HG03175 (cell line): ENCODE results near the gene STK32C.

Experiments used
- ATAC-seq: cut with Tn5 transposase; IDR thresholded peaks from one replicate; pipeline ENCODE4 v1.9.1; 2021; ENCODE audit warnings: mild to moderate bottlenecking, moderate library complexity; ENCODE audit not compliant: unreplicated experiment

Gene STK32C

GRCh38 chr10:132283604-132284382 is 24.0 kb downstream of the STK32C start:
- ATAC-seq, result no peak

GRCh38 chr10:132282667-132283603 is 24.8 kb downstream of the STK32C start:
- no peak for ATAC-seq

GRCh38 chr10:132281915-132282666 is 25.7 kb downstream of the STK32C start:
- ATAC-seq, result no peak

GRCh38 chr10:132280646-132281074 is 27.1 kb downstream of the STK32C start:
- no peak for ATAC-seq

GRCh38 chr10:132279873-132280645 is 27.7 kb downstream of the STK32C start:
- no peak for ATAC-seq

GRCh38 chr10:132277311-132277741 is 30.4 kb downstream of the STK32C start:
- ATAC-seq, result no peak

- ATAC-seq, result no peak
These were observed 31.0 kb downstream of the STK32C start for GRCh38 chr10:132276706-132277105.

- ATAC-seq, result no peak
These were observed 31.5 kb downstream of the STK32C start for GRCh38 chr10:132276179-132276675.

- no peak for ATAC-seq
These were observed 32.1 kb downstream of the STK32C start for GRCh38 chr10:132275426-132276178.

- ATAC-seq, result no peak
These were observed 32.8 kb downstream of the STK32C start for GRCh38 chr10:132274986-132275385.

- no peak for ATAC-seq
These were observed 33.2 kb downstream of the STK32C start for GRCh38 chr10:132274581-132274980.

- no peak for ATAC-seq
These were observed 33.8 kb downstream of the STK32C start for GRCh38 chr10:132273966-132274365.

GRCh38 chr10:132273304-132273944 is 34.3 kb downstream of the STK32C start:
- no peak for ATAC-seq

GRCh38 chr10:132272231-132272971 is 35.3 kb downstream of the STK32C start:
- no peak for ATAC-seq

GRCh38 chr10:132271458-132272230 is 36.1 kb downstream of the STK32C start:
- ATAC-seq, result no peak

- ATAC-seq, result no peak
These were observed 36.9 kb downstream of the STK32C start for GRCh38 chr10:132270721-132271457.

GRCh38 chr10:132270256-132270655 is 37.5 kb downstream of the STK32C start:
- no peak for ATAC-seq
